IMR-90 (cell line): ENCODE data around the gene CASZ1. TPM values are rescaled to one million over a fixed set of nuclear protein-coding genes. Genes with fewer than 3 reads are reported as not detected.

Source experiments
- microRNA-seq, 2 experiments: library from miRNA; stranded (forward) in 1 of 2; unstranded in 1 of 2; fragments of 10-50 nt in 1 of 2; fragments of <30 nt in 1 of 2; gene quantifications in 1 of 2; microRNA quantifications in 1 of 2; one replicate each; pipeline versions ENCODE3 to v1.1.0; 2013 to 2020; ENCODE audit not compliant: insufficient read depth in 1 of 2, insufficient read length in 1 of 2, unreplicated experiment in 1 of 2
- polyA plus RNA-seq, 3 experiments: library from polyadenylated mRNA; depleted of rRNA; stranded (reverse); fragments of >200 nt; gene quantifications; 2 replicates each; pipeline ENCODE4 v1.2.3, GENCODE V29; 2012; ENCODE audit warnings: low replicate concordance in 1 of 3
- small RNA-seq, 5 experiments: library from RNA; depleted of rRNA; stranded (forward); fragments of <200 nt; gene quantifications; one replicate each; pipeline ENCODE3, GENCODE V24; 2012
- total RNA-seq: library from RNA; depleted of rRNA; stranded (reverse); fragments of >200 nt; gene quantifications from 2 replicates; pipeline ENCODE4 v1.2.3, GENCODE V29; 2012; rRNA removed

Gene CASZ1
- total and polyA plus RNA-seq, 2 of the 4 experiments (the other 2 are of a cell fraction) = 0.18 to 0.24 TPM

Small RNAs within 50 kb of the gene (microRNA-seq; reads per million reads assigned to microRNA genes)
- not detected for gene RN7SL614P (ENCODE audit: insufficient read depth, insufficient read length)

Small RNAs within 50 kb of the gene (small RNA-seq; reads per million reads assigned to genes)
- 0 reads per million in 5 experiments for gene RN7SL614P

Other genes with a start within 250 kb of the CASZ1 start
- gene TARDBP, start 216.0 kb upstream of the CASZ1 start, total RNA-seq = 36.7 and 98.0 TPM in 2 replicates
- 161 and 196 TPM in 2 replicates for gene TARDBP, start 216.0 kb upstream of the CASZ1 start, polyA plus RNA-seq (2012; rRNA removed)